ENCODE data around the gene MTFR1L. TPM values are rescaled to one million over a fixed set of nuclear protein-coding genes. Genes with fewer than 3 reads are reported as not detected.

Gene MTFR1L
- polyA plus RNA-seq (2011; rRNA removed), result 65.8 and 68.6 TPM in 2 replicates
- polyA minus RNA-seq (2011; rRNA and poly(A)+ RNA removed), result 38.1 and 58.9 TPM in 2 replicates

DNA sequence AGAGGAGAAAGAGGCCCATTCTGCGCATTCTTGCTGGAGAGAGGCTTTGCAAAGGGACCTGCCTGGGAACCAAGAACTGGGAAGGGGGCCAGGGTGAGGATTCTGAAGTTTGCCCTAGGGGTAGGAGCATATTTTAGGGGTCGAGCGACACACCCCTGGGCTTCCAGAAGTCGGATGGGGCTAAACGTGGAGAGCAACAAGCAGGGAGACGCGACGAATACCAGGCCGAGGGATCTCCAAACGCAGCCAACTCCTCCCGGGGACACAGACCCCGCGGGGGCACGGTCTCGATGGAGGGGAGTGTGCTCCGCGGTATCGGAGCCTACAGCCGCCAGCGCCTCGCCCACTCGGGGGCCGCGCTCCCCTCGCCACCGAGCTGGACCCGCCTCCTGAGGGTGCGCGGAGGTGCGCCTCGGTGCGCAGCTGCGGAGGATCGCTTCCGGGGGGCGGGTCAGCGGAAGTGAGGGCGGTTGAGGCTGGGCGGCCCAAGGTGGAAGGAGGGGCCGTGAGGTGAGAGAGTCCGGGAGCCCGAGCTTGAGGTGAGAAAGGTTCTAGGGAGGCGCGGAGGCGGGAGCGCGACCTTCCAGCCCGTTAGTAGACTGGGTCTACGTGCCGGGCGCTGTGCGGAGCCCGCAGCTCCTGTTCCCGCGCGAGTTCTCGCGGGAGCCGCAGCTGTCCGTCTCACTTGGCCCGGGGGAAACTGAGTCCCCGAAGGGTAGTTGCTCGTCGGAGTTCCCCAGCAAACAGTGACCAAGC is at the start of gene MTFR1L:
Gene MTFR1L (plus strand): TSS at position 464 of the 756 bp plus-strand sequence. CDS start 3,151 bp downstream, outside the sequence.
- POLR2A ChIA-PET, result interaction anchor here (0.6 to 2.1 kb wide), 10 partner anchors 15 to 708 kb away, joined by 3 to 8 read pairs (median 3); partner anchors contain the start of genes PAQR7 and STMN1
- Histone ChIP-seq H3K4me3 (ENCODE audit: low read depth, low read length) (peak within 1 kb of the TSS; percentile 87), H3K9me3 (ENCODE audit: control insufficient read depth, insufficient read depth, low read length) (no peaks in the 10 kb centered on the region; the same call in 1 of the 2 replicates), H3K27ac (ENCODE audit: low read depth, low read length) (peak within 1 kb of the TSS; percentile 70), H3K27me3 (ENCODE audit: control insufficient read depth, insufficient read depth, low read length) (no peaks in the 10 kb centered on the region)
- CTCF ChIA-PET, result interaction anchor here (0.6 to 2.1 kb wide), 4 partner anchors 73 to 211 kb away, joined by 3 to 7 read pairs (median 6); partner anchors contain the start of gene PAFAH2
- no peak for DNase-seq (ENCODE audit: low read depth, low spot score)
- TF ChIP-seq, protein P1, sequence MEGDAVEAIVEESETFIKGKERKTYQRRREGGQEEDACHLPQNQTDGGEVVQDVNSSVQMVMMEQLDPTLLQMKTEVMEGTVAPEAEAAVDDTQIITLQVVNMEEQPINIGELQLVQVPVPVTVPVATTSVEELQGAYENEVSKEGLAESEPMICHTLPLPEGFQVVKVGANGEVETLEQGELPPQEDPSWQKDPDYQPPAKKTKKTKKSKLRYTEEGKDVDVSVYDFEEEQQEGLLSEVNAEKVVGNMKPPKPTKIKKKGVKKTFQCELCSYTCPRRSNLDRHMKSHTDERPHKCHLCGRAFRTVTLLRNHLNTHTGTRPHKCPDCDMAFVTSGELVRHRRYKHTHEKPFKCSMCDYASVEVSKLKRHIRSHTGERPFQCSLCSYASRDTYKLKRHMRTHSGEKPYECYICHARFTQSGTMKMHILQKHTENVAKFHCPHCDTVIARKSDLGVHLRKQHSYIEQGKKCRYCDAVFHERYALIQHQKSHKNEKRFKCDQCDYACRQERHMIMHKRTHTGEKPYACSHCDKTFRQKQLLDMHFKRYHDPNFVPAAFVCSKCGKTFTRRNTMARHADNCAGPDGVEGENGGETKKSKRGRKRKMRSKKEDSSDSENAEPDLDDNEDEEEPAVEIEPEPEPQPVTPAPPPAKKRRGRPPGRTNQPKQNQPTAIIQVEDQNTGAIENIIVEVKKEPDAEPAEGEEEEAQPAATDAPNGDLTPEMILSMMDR (IDR thresholded peaks at IDR 0.05; ENCODE audit: low read depth, low read length), result no peak

DNA sequence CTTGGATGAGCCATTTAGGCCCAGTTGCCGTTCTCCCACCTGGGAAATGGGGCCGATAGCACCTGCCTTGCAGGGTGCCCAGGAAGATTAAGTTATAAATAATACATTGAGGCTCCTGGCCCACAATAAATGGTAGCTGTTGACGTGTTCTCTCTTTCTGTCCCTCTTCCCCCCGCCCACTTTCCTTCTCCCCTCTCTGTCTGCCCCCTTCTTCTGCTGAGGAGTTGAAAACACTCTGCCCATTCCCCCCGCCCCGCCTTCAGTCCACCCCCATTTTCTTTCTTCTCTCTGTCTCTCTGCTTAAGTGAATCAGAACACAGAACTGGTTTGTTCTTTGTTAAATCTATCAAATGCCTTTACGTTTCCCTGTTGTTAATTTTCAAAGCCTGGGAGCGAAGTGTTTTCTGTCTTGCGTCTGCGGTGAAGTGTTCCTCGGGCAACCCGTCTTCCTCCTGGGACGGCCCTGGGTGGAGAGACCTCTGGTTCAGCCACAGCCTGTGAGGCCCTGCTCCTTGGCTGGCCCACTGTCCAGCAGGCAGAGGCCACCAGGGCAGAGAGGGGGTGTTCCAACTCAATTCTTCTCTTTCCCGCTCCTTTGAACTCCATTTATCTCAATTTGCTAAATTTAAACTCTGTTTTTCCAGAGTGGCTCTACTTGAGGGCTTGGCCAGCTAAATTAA is 49.1 kb upstream of the MTFR1L start:
- POLR2A ChIA-PET, result no interaction called here
- CTCF ChIA-PET, result no interaction called here
- H3K27ac ChIP-seq (ENCODE audit: low read depth, low read length), result no peak overlapping the region
- DNase-seq (ENCODE audit: low read depth, low spot score), result no peak
- H3K9me3 ChIP-seq (ENCODE audit: control insufficient read depth, insufficient read depth, low read length), result no peaks in the 10 kb centered on the region
- no peak overlapping the region for H3K4me3 ChIP-seq (ENCODE audit: low read depth, low read length)
- TF ChIP-seq, protein P1 (IDR thresholded peaks at IDR 0.05; ENCODE audit: low read depth, low read length), result no peak
- H3K27me3 ChIP-seq (ENCODE audit: control insufficient read depth, insufficient read depth, low read length), result peaks cover 3% of the 10 kb centered on the region

GRCh38 chr1:25771221-25772114 is 48.3 kb upstream of the MTFR1L start:
- ChIA-PET POLR2A (no interaction called here), CTCF (no interaction called here)
- no peak overlapping the region for H3K4me3 ChIP-seq (ENCODE audit: low read depth, low read length)
- no peak for DNase-seq (ENCODE audit: low read depth, low spot score)
- no peak overlapping the region for H3K27ac ChIP-seq (ENCODE audit: low read depth, low read length)
- peaks cover 3% of the 10 kb centered on the region for H3K27me3 ChIP-seq (ENCODE audit: control insufficient read depth, insufficient read depth, low read length)
- TF ChIP-seq, protein P1 (IDR thresholded peaks at IDR 0.05; ENCODE audit: low read depth, low read length), result no peak
- no peaks in the 10 kb centered on the region for H3K9me3 ChIP-seq (ENCODE audit: control insufficient read depth, insufficient read depth, low read length)

- H3K4me3 ChIP-seq (ENCODE audit: low read depth, low read length), result no peak overlapping the region
- CTCF ChIA-PET, result no interaction called here
- POLR2A ChIA-PET, result no interaction called here
- no peak overlapping the region for H3K27ac ChIP-seq (ENCODE audit: low read depth, low read length)
- no peak for DNase-seq (ENCODE audit: low read depth, low spot score)
- peaks cover 3% of the 10 kb centered on the region for H3K27me3 ChIP-seq (ENCODE audit: control insufficient read depth, insufficient read depth, low read length)
- no peaks in the 10 kb centered on the region for H3K9me3 ChIP-seq (ENCODE audit: control insufficient read depth, insufficient read depth, low read length)
- TF ChIP-seq, protein P1 (IDR thresholded peaks at IDR 0.05; ENCODE audit: low read depth, low read length), result no peak
These were observed 47.6 kb upstream of the MTFR1L start for GRCh38 chr1:25772164-25772563.

All from AG04450 (cell line).